AG20443 (cell line): Measurements from ENCODE around the gene PRAMEF25.
"Not testable (repeated sequence)": the region's sequence is repeated elsewhere in the genome, so short reads cannot be mapped to it uniquely, and the experiment has no call there.

Source experiments
- DNase-seq: peaks from one replicate; pipeline ENCODE4 v3.0.0; 2012; ENCODE audit warnings: low spot score, mixed read lengths

Gene PRAMEF25

GRCh38 chr1:13070474-13070873 lies at the start of gene PRAMEF25:
Gene PRAMEF25, plus strand, starts transcription at chr1:13070774. Its CDS starts 2,920 bp downstream, at chr1:13073694.
- DNase-seq = not testable (repeated sequence)

- not testable (repeated sequence) for DNase-seq
These were observed 14.1 kb upstream of the PRAMEF25 start, which contains the start of gene PRAMEF27 for GRCh38 chr1:13056475-13056874. Gene PRAMEF27, minus strand, starts transcription at chr1:13056575. Its CDS starts 2,916 bp downstream, at chr1:13053659.

GRCh38 chr1:13116754-13117153 lies 46.2 kb downstream of the PRAMEF25 start, which contains the start of gene HNRNPCL2:
Gene HNRNPCL2, minus strand, starts transcription at chr1:13116854. Its CDS starts 454 bp downstream, at chr1:13116400.
- DNase-seq = not testable (repeated sequence)
